H1 (cell line): ENCODE data around the gene ENTPD5. TPM values are rescaled to one million over a fixed set of nuclear protein-coding genes. Genes with fewer than 3 reads are reported as not detected.

Source experiments
- CTCF ChIA-PET: fragments of 300-600 bp; sonication (Branson Sonifier 250); formaldehyde crosslinking; loops from one replicate; lab custom pipeline; 2021; ENCODE audit not compliant: partially characterized antibody; lab: Charles Lee
- POLR2A ChIA-PET: fragments of 300-600 bp; sonication (Branson Sonifier 250); formaldehyde crosslinking; loops from one replicate; lab custom pipeline; 2021; ENCODE audit warnings: inconsistent platforms; ENCODE audit not compliant: partially characterized antibody; lab: Charles Lee
- DNase-seq, 2 experiments: peaks; one replicate each; pipeline versions ENCODE4 v3.0.0 to v3.0.0-alpha.2; 2010 to 2022; ENCODE audit warnings: low spot score in 2 of 2, low read depth in 1 of 2, mixed read lengths in 1 of 2
- FAIRE-seq: peaks from 2 replicates; lab custom pipeline; 2011; peaks lifted over from hg19 to GRCh38; lab: Jason Lieb, UNC
- H2AFZ ChIP-seq: 2 replicates; pipeline ENCODE4 v1.8.1; 2012; ENCODE audit warnings: low read length, inconsistent platforms
- H2AK5ac ChIP-seq: 2 replicates; pipeline ENCODE4 v1.6.1; 2013; ENCODE audit warnings: low read depth, low read length
- H2BK120ac ChIP-seq: replicated peaks from 2 replicates; pipeline ENCODE3; 2013; ENCODE audit warnings: low read depth, low read length, inconsistent platforms
- H2BK12ac ChIP-seq: 2 replicates; pipeline ENCODE4 v1.6.1; 2013; ENCODE audit warnings: low read depth, low read length
- H2BK15ac ChIP-seq: 2 replicates; pipeline ENCODE4 v1.6.1; 2013; ENCODE audit warnings: low read length
- H2BK20ac ChIP-seq: 2 replicates; pipeline ENCODE4 v1.6.1; 2013; ENCODE audit warnings: low read length
- H2BK5ac ChIP-seq: 2 replicates; pipeline ENCODE4 v1.6.1; 2013; ENCODE audit warnings: low read depth, low read length
- H3K14ac ChIP-seq: 2 replicates; pipeline ENCODE4 v1.6.1; 2013; ENCODE audit warnings: inconsistent platforms; ENCODE audit not compliant: insufficient read length
- H3K18ac ChIP-seq: 2 replicates; pipeline ENCODE4 v1.6.1; 2013; ENCODE audit warnings: low read length; ENCODE audit errors: extremely low read depth
- H3K23ac ChIP-seq: 2 replicates; pipeline ENCODE4 v1.6.1; 2013; ENCODE audit warnings: inconsistent platforms; ENCODE audit not compliant: insufficient read length
- H3K23me2 ChIP-seq: 2 replicates; pipeline ENCODE4 v1.6.1; 2013; ENCODE audit warnings: low read depth, low read length
- H3K27ac ChIP-seq: 2 replicates; pipeline ENCODE4 v1.6.1; 2011; ENCODE audit warnings: low read depth, low read length, inconsistent platforms
- H3K27me3 ChIP-seq, 4 experiments: replicated peaks in 1 of 4; 1 replicate in 1 of 4; 2 replicates in 3 of 4; pipeline versions ENCODE4 v1.6.1 to v1.8.1; 2011 to 2013; ENCODE audit warnings: low read length in 3 of 4, mild to moderate bottlenecking in 3 of 4, inconsistent platforms in 2 of 4, mixed read lengths in 2 of 4, moderate library complexity in 1 of 4; ENCODE audit not compliant: control insufficient read depth in 3 of 4, insufficient read depth in 3 of 4; ENCODE audit errors: extremely low read depth in 1 of 4
- H3K36me3 ChIP-seq, 4 experiments: 2 replicates each; pipeline versions ENCODE4 v1.6.1 to v1.8.1; 2011 to 2013; ENCODE audit warnings: mild to moderate bottlenecking in 4 of 4, low read length in 3 of 4, moderate library complexity in 2 of 4, control low read depth in 1 of 4, inconsistent platforms in 1 of 4; ENCODE audit not compliant: insufficient read depth in 4 of 4, control insufficient read depth in 2 of 4
- H3K4ac ChIP-seq: replicated peaks from 2 replicates; pipeline ENCODE3; 2013; ENCODE audit warnings: low read length, low read depth, mixed read lengths, inconsistent platforms; ENCODE audit not compliant: insufficient read length
- H3K4me1 ChIP-seq, 4 experiments: replicated peaks in 1 of 4; 1 replicate in 1 of 4; 2 replicates in 3 of 4; pipeline versions ENCODE4 v1.6.1 to v1.8.1; 2011 to 2013; ENCODE audit warnings: low read length in 3 of 4, inconsistent platforms in 2 of 4, mixed read lengths in 1 of 4; ENCODE audit not compliant: insufficient read depth in 4 of 4, control insufficient read depth in 3 of 4
- H3K4me2 ChIP-seq, 2 experiments: 2 replicates each; pipeline versions ENCODE4 v1.6.1 to v1.8.1; 2011 to 2013; ENCODE audit warnings: low read depth in 2 of 2, low read length in 2 of 2, control low read depth in 1 of 2, inconsistent platforms in 1 of 2, mild to moderate bottlenecking in 1 of 2; ENCODE audit not compliant: insufficient read depth in 1 of 2
- H3K4me3 ChIP-seq, 4 experiments: fragments of 200-600, 300-600 bp in 1 of 4; sonication (generic), shearing (Covaris generic), sonication (Bioruptor Twin) in 1 of 4; 2 replicates each; pipeline versions ENCODE4 v1.5.1 to v1.8.1; 2011 to 2016; ENCODE audit warnings: low read length in 4 of 4, low read depth in 3 of 4, control low read depth in 2 of 4, inconsistent platforms in 2 of 4, mild to moderate bottlenecking in 2 of 4, mixed read lengths in 1 of 4, moderate library complexity in 1 of 4; ENCODE audit not compliant: insufficient read depth in 2 of 4; ENCODE audit errors: extremely low read depth in 1 of 4
- H3K56ac ChIP-seq: replicated peaks from 2 replicates; pipeline ENCODE3; 2013; ENCODE audit warnings: low read depth, mild to moderate bottlenecking, mixed read lengths, low read length, inconsistent platforms; ENCODE audit not compliant: insufficient read length
- H3K79me1 ChIP-seq: 2 replicates; pipeline ENCODE4 v1.6.1; 2013; ENCODE audit warnings: low read depth, low read length, control low read depth
- H3K79me2 ChIP-seq, 2 experiments: 2 replicates each; pipeline versions ENCODE4 v1.6.1 to v1.8.1; 2012 to 2013; ENCODE audit warnings: low read length in 2 of 2, mild to moderate bottlenecking in 2 of 2, inconsistent platforms in 1 of 2; ENCODE audit not compliant: insufficient read depth in 2 of 2, control insufficient read depth in 1 of 2
- H3K9ac ChIP-seq, 4 experiments: replicated peaks in 1 of 4; 1 replicate in 1 of 4; 2 replicates in 3 of 4; pipeline versions ENCODE4 v1.6.1 to v1.8.1; 2011 to 2013; ENCODE audit warnings: low read depth in 3 of 4, low read length in 3 of 4, control low read depth in 2 of 4, mild to moderate bottlenecking in 2 of 4, moderate library complexity in 2 of 4, inconsistent platforms in 1 of 4; ENCODE audit errors: extremely low read depth in 1 of 4
- H3K9me3 ChIP-seq, 2 experiments: 2 replicates each; pipeline versions ENCODE4 v1.6.1 to v1.8.1; 2012 to 2013; ENCODE audit warnings: mild to moderate bottlenecking in 2 of 2, moderate library complexity in 2 of 2, control low read depth in 1 of 2, inconsistent platforms in 1 of 2, low read depth in 1 of 2, low read length in 1 of 2, mixed read lengths in 1 of 2; ENCODE audit not compliant: insufficient read depth in 2 of 2
- H4K20me1 ChIP-seq, 2 experiments: replicated peaks in 1 of 2; 2 replicates each; pipeline versions ENCODE3 to v1.8.1; 2011 to 2013; ENCODE audit warnings: inconsistent platforms in 2 of 2, low read length in 2 of 2, mild to moderate bottlenecking in 1 of 2; ENCODE audit not compliant: insufficient read depth in 2 of 2, control insufficient read depth in 1 of 2
- H4K5ac ChIP-seq: 2 replicates; pipeline ENCODE4 v1.6.1; 2013; ENCODE audit warnings: low read length, low read depth, mixed read lengths, inconsistent platforms; ENCODE audit not compliant: insufficient read length
- H4K8ac ChIP-seq: 2 replicates; pipeline ENCODE4 v1.8.0; 2013; ENCODE audit warnings: mild to moderate bottlenecking, moderate library complexity, low read length, inconsistent platforms; ENCODE audit not compliant: insufficient read depth; ENCODE audit errors: extremely low read depth
- H4K91ac ChIP-seq: replicated peaks from 2 replicates; pipeline ENCODE3; 2013; ENCODE audit warnings: low read length, mixed read lengths, inconsistent platforms; ENCODE audit not compliant: insufficient read length
- ATF2 ChIP-seq: IDR thresholded peaks from 2 replicates; pipeline ENCODE4 v1.6.1; 2012; ENCODE audit warnings: low read length, inconsistent platforms
- CHD1 ChIP-seq: IDR thresholded peaks from 2 replicates; pipeline ENCODE4 v1.6.1; 2012; ENCODE audit warnings: low read depth, low read length, improper control_type of control experiment
- HDAC6 ChIP-seq: IDR thresholded peaks from one replicate; pipeline ENCODE4 v1.7.1; 2012; ENCODE audit warnings: low read depth, mild to moderate bottlenecking, inconsistent platforms, low read length, moderate library complexity
- MAX ChIP-seq: IDR thresholded peaks from 2 replicates; pipeline ENCODE4 v1.6.1; 2012; ENCODE audit warnings: inconsistent platforms
- RBBP5 ChIP-seq: IDR thresholded peaks from 2 replicates; pipeline ENCODE4 v1.7.1; 2012; ENCODE audit warnings: low read depth, mild to moderate bottlenecking, inconsistent platforms, low read length, moderate library complexity, borderline replicate concordance
- SP2 ChIP-seq: IDR thresholded peaks from 2 replicates; pipeline ENCODE4 v1.6.1; 2012; ENCODE audit warnings: mild to moderate bottlenecking, low read length, inconsistent platforms
- WGBS, 2 experiments: shearing (Covaris generic) in 1 of 2; methylation state at CpG; one replicate each; pipeline versions ENCODE4 v1.1.6 to v1.1.7; 2013 to 2015; ENCODE audit warnings: low lambda C conversion rate in 2 of 2, mixed read lengths in 2 of 2, inconsistent platforms in 1 of 2, low coverage in 1 of 2, missing lambda C conversion rate in 1 of 2; ENCODE audit not compliant: insufficient replicate concordance in 2 of 2, insufficient coverage in 1 of 2, insufficient read length in 1 of 2; ENCODE audit errors: extremely low coverage in 1 of 2, missing lambda C conversion rate in 1 of 2; 5-methylcytosine and 5-hydroxymethylcytosine counted together
- polyA plus RNA-seq, 7 experiments: library from polyadenylated mRNA; depleted of rRNA in 3 of 7; stranded (reverse) in 5 of 7; unstranded in 2 of 7; fragments of >200 nt in 5 of 7; fragments of 200-250 nt in 2 of 7; gene quantifications; 1 replicate in 5 of 7; 2 replicates in 1 of 7; 4 replicates in 1 of 7; pipeline versions ENCODE4 v1.2.1 to v1.2.3, GENCODE V29; 2011 to 2013; ENCODE audit warnings: missing spikeins in 2 of 7, mixed read lengths in 2 of 7
- total RNA-seq: library from RNA; stranded (reverse); fragmentation: NEBNext Ultra II Directional; extraction: Animal tissue kit (Norgen Biotek cat#: 25700); gene quantifications from 2 replicates; pipeline ENCODE4 v1.2.1, GENCODE V29; 2021

The ENTPD5 gene
- total and polyA plus RNA-seq, 2 of the 8 experiments (the other 6 are each of a cell fraction or from before 2014, with no cell fraction given): 5.0 to 6.5 TPM

- no peak for DNase-seq
Observed at GRCh38 chr14:73936548-73936947, 82.5 kb downstream of the ENTPD5 start.

More at GRCh38 chr14:73936548-73936947, 82.5 kb downstream of the ENTPD5 start:
- TF ChIP-seq SP2 (no peak), HDAC6 (no peak), RBBP5 (no peak), CHD1 (no peak), ATF2 (no peak), MAX (no peak)
- Histone ChIP-seq H4K5ac (no peak overlapping the region), H2AK5ac (no peak overlapping the region), H2BK20ac (no peak overlapping the region), H3K4me3 (no peak overlapping the region), H2BK5ac (no peak overlapping the region), H3K56ac (no peak overlapping the region), H4K91ac (no peak overlapping the region), H3K27me3 (no peaks in the 10 kb centered on the region), H3K23ac (no peak overlapping the region), H3K79me1 (no peaks in the 10 kb centered on the region), H2BK15ac (no peak overlapping the region), H3K9me3 (no peaks in the 10 kb centered on the region), H4K20me1 (no peaks in the 10 kb centered on the region), H3K4me2 (no peak overlapping the region), H3K14ac (no peak overlapping the region), H3K27ac (no peak overlapping the region), H3K18ac (no peak overlapping the region), H3K9ac (no peak overlapping the region), H3K36me3 (peaks cover 0 to 10% (median 4%) of the 10 kb centered on the region in 4 experiments; a peak in 7 of 8 replicates), H2BK120ac (no peak overlapping the region), H3K4ac (no peak overlapping the region), H3K79me2 (no peaks in the 10 kb centered on the region), H3K23me2 (no peaks in the 10 kb centered on the region), H4K8ac (no peak overlapping the region), H3K4me1 (no peaks in the 10 kb centered on the region), H2AFZ (no peak overlapping the region), H2BK12ac (no peak overlapping the region)
- ChIA-PET POLR2A (interaction anchor here (1.3 to 1.4 kb wide), 2 partner anchors 11 to 13 kb away, joined by 3 to 7 read pairs; partner anchors contain the start of genes COQ6 and FAM161B), CTCF (interaction anchor here (0.7 to 2.2 kb wide), 8 partner anchors 7 to 207 kb away, joined by 3 to 12 read pairs (median 4); no protein-coding TSS in a partner anchor)
- FAIRE-seq: no peak
- WGBS, 2 experiments: 89% methylated on average over 1 of the region's 1 CpG; no CpG with 5 or more reads in 1 of the 2 experiments
